ENCODE data around the gene MMP11. TPM values are rescaled to one million over a fixed set of nuclear protein-coding genes. Genes with fewer than 3 reads are reported as not detected.

Gene MMP11
- total RNA-seq, 4 donors from 2014 or later: 4.5 to 7.3 (median 5.6) TPM

- no peak for DNase-seq (ENCODE audit: low spot score in 2 of 2)
- Histone ChIP-seq H3K27ac (no peak overlapping the region), H3K27me3 (no peaks in the 10 kb centered on the region), H3K9me3 (no peaks in the 10 kb centered on the region), H3K36me3 (peaks cover 0 to 5% (median 0%) of the 10 kb centered on the region in 3 donors), H3K4me1 (peaks cover 0 to 37% (median 23%) of the 10 kb centered on the region in 4 donors), H3K4me3 (no peak overlapping the region)
- TF ChIP-seq EP300 (IDR thresholded peaks at IDR 0.05) (no peak), POLR2A (IDR thresholded peaks at IDR 0.05) (no peak)
- TF ChIP-seq, protein P1, sequence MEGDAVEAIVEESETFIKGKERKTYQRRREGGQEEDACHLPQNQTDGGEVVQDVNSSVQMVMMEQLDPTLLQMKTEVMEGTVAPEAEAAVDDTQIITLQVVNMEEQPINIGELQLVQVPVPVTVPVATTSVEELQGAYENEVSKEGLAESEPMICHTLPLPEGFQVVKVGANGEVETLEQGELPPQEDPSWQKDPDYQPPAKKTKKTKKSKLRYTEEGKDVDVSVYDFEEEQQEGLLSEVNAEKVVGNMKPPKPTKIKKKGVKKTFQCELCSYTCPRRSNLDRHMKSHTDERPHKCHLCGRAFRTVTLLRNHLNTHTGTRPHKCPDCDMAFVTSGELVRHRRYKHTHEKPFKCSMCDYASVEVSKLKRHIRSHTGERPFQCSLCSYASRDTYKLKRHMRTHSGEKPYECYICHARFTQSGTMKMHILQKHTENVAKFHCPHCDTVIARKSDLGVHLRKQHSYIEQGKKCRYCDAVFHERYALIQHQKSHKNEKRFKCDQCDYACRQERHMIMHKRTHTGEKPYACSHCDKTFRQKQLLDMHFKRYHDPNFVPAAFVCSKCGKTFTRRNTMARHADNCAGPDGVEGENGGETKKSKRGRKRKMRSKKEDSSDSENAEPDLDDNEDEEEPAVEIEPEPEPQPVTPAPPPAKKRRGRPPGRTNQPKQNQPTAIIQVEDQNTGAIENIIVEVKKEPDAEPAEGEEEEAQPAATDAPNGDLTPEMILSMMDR (IDR thresholded peaks at IDR 0.05): no peak
- WGBS, 2 donors: 83 to 87% methylated on average over 14 to 15 of the region's 15 CpGs
Measured at GRCh38 chr22:23783265-23784150, 10.9 kb downstream of the MMP11 start.

- WGBS, 2 donors: 76 to 79% methylated on average over 8 of the region's 8 CpGs
- no peak for DNase-seq (ENCODE audit: low spot score in 2 of 2)
- no peaks in the 10 kb centered on the region for H3K27me3 ChIP-seq
- H3K4me1 ChIP-seq: peaks cover 0 to 44% (median 28%) of the 10 kb centered on the region in 4 donors
- H3K27ac ChIP-seq: peak overlapping the region in 1 of 4 donors; percentile 15
- H3K9me3 ChIP-seq: no peaks in the 10 kb centered on the region
- H3K4me3 ChIP-seq: no peak overlapping the region
- TF ChIP-seq, protein P1 (IDR thresholded peaks at IDR 0.05): no peak
- no peak for TF ChIP-seq EP300 (IDR thresholded peaks at IDR 0.05)
- TF ChIP-seq POLR2A (IDR thresholded peaks at IDR 0.05): no peak
- H3K36me3 ChIP-seq: peaks cover 0 to 5% (median 0%) of the 10 kb centered on the region in 3 donors
Measured at GRCh38 chr22:23784215-23784732, 11.6 kb downstream of the MMP11 start.

DNA sequence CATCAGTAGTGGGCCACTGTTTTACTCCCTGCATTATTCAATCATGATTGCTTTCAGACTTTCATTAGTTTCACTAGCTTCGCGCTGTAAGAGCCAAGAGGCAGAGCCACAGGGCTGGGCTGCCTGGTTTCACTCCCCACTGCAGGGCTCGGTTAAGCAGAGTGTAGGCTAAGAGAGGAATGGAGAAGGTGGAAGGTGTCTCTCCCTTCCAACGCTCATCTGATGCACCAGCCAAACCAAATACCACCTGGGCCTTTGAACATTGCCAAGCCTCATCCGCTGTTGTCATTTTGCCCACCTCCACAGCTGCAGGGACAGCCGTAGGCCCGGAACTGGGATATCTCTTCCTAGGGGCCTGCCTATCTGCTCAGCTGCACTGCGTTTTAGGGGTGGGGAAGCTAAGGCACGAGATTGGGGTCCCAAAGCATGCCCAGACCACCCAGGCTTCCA is 13.6 kb downstream of the MMP11 start:
- Histone ChIP-seq H3K27me3 (no peaks in the 10 kb centered on the region), H3K4me3 (peak overlapping the region in 3 of 4 donors; percentile 62 to 88 (median 82)), H3K27ac (peak overlapping the region; percentile 95 to 100 (median 98)), H3K36me3 (peaks cover 0 to 5% (median 0%) of the 10 kb centered on the region in 3 donors), H3K4me1 (peaks cover 0 to 57% (median 29%) of the 10 kb centered on the region in 4 donors), H3K9me3 (no peaks in the 10 kb centered on the region)
- WGBS, 2 donors: 43 to 50% methylated on average over 9 of the region's 9 CpGs
- no peak for DNase-seq (ENCODE audit: low spot score in 2 of 2)
- TF ChIP-seq EP300 (IDR thresholded peaks at IDR 0.05) (no peak), POLR2A (IDR thresholded peaks at IDR 0.05) (no peak)
- TF ChIP-seq, protein P1 (IDR thresholded peaks at IDR 0.05): no peak

GRCh38 chr22:23786752-23787599 is 14.3 kb downstream of the MMP11 start, which contains the start of gene SMARCB1:
TSS of gene SMARCB1 (plus strand) at chr22:23786966. CDS start at chr22:23787170, 204 bp downstream.
- WGBS, 2 donors: 0% methylated on average over 45 to 58 of the region's 97 CpGs
- peaks cover 0 to 57% (median 24%) of the 10 kb centered on the region in 4 donors for H3K4me1 ChIP-seq

More at GRCh38 chr22:23786752-23787599, 14.3 kb downstream of the MMP11 start, which contains the start of gene SMARCB1:
- Histone ChIP-seq H3K27ac (peak within 1 kb of the TSS; percentile 95 to 100 (median 98)), H3K27me3 (no peaks in the 10 kb centered on the region), H3K4me3 (peak within 1 kb of the TSS; percentile 62 to 88 (median 84)), H3K9me3 (no peaks in the 10 kb centered on the region), H3K36me3 (peaks cover 0 to 7% (median 3%) of the 10 kb centered on the region in 3 donors)
- TF ChIP-seq EP300 (IDR thresholded peaks at IDR 0.05) (peak in 1 of 2 donors; percentile 61), POLR2A (IDR thresholded peaks at IDR 0.05) (peak; percentile 82 to 83)
- TF ChIP-seq, protein P1 (IDR thresholded peaks at IDR 0.05): peak in 1 of 5 experiments; percentile 45
- peak; percentile 81 to 88 for DNase-seq (ENCODE audit: low spot score in 2 of 2)
